HCT116 (cell line): Measurements from ENCODE around the gene PTTG1IP. TPM values are rescaled to one million over a fixed set of nuclear protein-coding genes. Genes with fewer than 3 reads are reported as not detected.

Source experiments
- ATAC-seq: fragments of 200-7000 bp; cut with Tn5 transposase; 2 replicates; pipeline ENCODE4 v1.9.1; 2020; ENCODE audit warnings: mild to moderate bottlenecking, moderate library complexity
- BruUV-seq: library from RNA; stranded (reverse); fragments of 400-500 nt; replicated peaks from 2 replicates; lab custom pipeline; 2021; lab: Mats Ljungman, UMichigan
- CTCF ChIA-PET: fragments of 300-600 bp; sonication (Branson Sonifier 250); formaldehyde crosslinking; loops from one replicate; lab custom pipeline; 2021; ENCODE audit warnings: antibody characterized with exemption; lab: Charles Lee
- POLR2A ChIA-PET: fragments of 300-600, 350-600 bp; sonication (Branson Sonifier 250); formaldehyde crosslinking; loops from one replicate; lab custom pipeline; 2021; ENCODE audit warnings: antibody characterized with exemption; lab: Charles Lee
- RAD21 ChIA-PET, 2 experiments: fragments of 300-600 bp; sonication (Branson Sonifier 250); formaldehyde crosslinking; loops; one replicate each; lab custom pipeline; 2023; ENCODE audit warnings: low total read pairs in 2 of 2; ENCODE audit not compliant: uncharacterized antibody in 2 of 2, unreplicated experiment in 2 of 2, low non-redundant PET in 1 of 2; lab: Charles Lee
- DNase-seq: peaks from one replicate; pipeline ENCODE4 v3.0.0-alpha.2; 2010; ENCODE audit warnings: low read depth, low spot score
- H2AFZ ChIP-seq: fragments of 200-600 bp; shearing (Covaris generic), sonication (generic); 2 replicates; pipeline ENCODE4 v1.6.1; 2017; ENCODE audit warnings: low read depth, mixed run types, mixed read lengths, antibody characterized with exemption, low read length; ENCODE audit not compliant: poor library complexity, severe bottlenecking
- H3K27ac ChIP-seq: 2 replicates; pipeline ENCODE4 v1.5.1; 2012; ENCODE audit warnings: low read depth, low read length
- H3K27me3 ChIP-seq: fragments of 200-600 bp; sonication (generic); 2 replicates; pipeline ENCODE4 v1.6.1; 2016; ENCODE audit warnings: mixed run types, low read length, mixed read lengths; ENCODE audit not compliant: insufficient read depth
- H3K36me3 ChIP-seq, 2 experiments: fragments of 200-500 bp in 1 of 2; fragments of 200-600 bp in 1 of 2; sonication (Bioruptor generic) in 1 of 2; sonication (generic) in 1 of 2; 2 replicates each; pipeline versions ENCODE4 v1.5.1 to v1.6.1; 2014 to 2016; ENCODE audit warnings: low read length in 2 of 2, inconsistent platforms in 1 of 2, mixed read lengths in 1 of 2, mixed run types in 1 of 2; ENCODE audit not compliant: insufficient read depth in 2 of 2, control insufficient read depth in 1 of 2
- H3K4me1 ChIP-seq, 2 experiments: fragments of 200-600 bp in 1 of 2; sonication (generic) in 1 of 2; 2 replicates each; pipeline versions ENCODE4 v1.5.1 to v1.6.1; 2012 to 2017; ENCODE audit warnings: low read length in 2 of 2, inconsistent platforms in 1 of 2, mild to moderate bottlenecking in 1 of 2, mixed read lengths in 1 of 2, mixed run types in 1 of 2, moderate library complexity in 1 of 2; ENCODE audit not compliant: insufficient read depth in 2 of 2, control insufficient read depth in 1 of 2
- H3K4me2 ChIP-seq: fragments of 200-600 bp; sonication (generic); 2 replicates; pipeline ENCODE4 v1.6.1; 2017; ENCODE audit warnings: mixed run types, low read length, mixed read lengths
- H3K4me3 ChIP-seq, 2 experiments: fragments of 200-600 bp in 1 of 2; sonication (generic) in 1 of 2; replicated peaks in 1 of 2; 2 replicates each; pipeline ENCODE4 v1.5.1; 2011 to 2016; ENCODE audit warnings: low read length in 2 of 2, control low read depth in 1 of 2, low read depth in 1 of 2, mild to moderate bottlenecking in 1 of 2, mixed read lengths in 1 of 2, mixed run types in 1 of 2
- H3K79me2 ChIP-seq: fragments of 200-600 bp; sonication (generic); 2 replicates; pipeline ENCODE4 v1.6.1; 2017; ENCODE audit warnings: mild to moderate bottlenecking, mixed run types, low read length, moderate library complexity, mixed read lengths; ENCODE audit not compliant: insufficient read depth
- H3K9ac ChIP-seq: fragments of 200-600 bp; sonication (generic); 2 replicates; pipeline ENCODE4 v1.6.1; 2016; ENCODE audit warnings: low read length, mixed read lengths
- H3K9me2 ChIP-seq: fragments of 200-600 bp; sonication (generic), shearing (Covaris generic); 2 replicates; pipeline ENCODE4 v1.6.1; 2017; ENCODE audit warnings: mixed run types, mild to moderate bottlenecking, moderate library complexity; ENCODE audit not compliant: insufficient read depth
- H3K9me3 ChIP-seq, 2 experiments: fragments of 200-500 bp in 1 of 2; fragments of 200-600 bp in 1 of 2; sonication (Bioruptor generic) in 1 of 2; sonication (generic) in 1 of 2; 2 replicates each; pipeline ENCODE4 v1.6.1; 2014 to 2017; ENCODE audit warnings: low read length in 2 of 2, mixed read lengths in 2 of 2, inconsistent platforms in 1 of 2, low read depth in 1 of 2, mild to moderate bottlenecking in 1 of 2, mixed run types in 1 of 2, moderate library complexity in 1 of 2; ENCODE audit not compliant: control insufficient read depth in 1 of 2, insufficient read depth in 1 of 2
- H4K20me1 ChIP-seq: fragments of 200-600 bp; sonication (generic), shearing (Covaris generic); 2 replicates; pipeline ENCODE4 v1.6.1; 2017; ENCODE audit warnings: mixed run types, mild to moderate bottlenecking, moderate library complexity; ENCODE audit not compliant: insufficient read depth
- CBX3 ChIP-seq: IDR thresholded peaks from 2 replicates; pipeline ENCODE4 v1.6.1; 2012; ENCODE audit warnings: low read depth
- CEBPB ChIP-seq: IDR thresholded peaks from 2 replicates; pipeline ENCODE4 v1.6.1; 2012; ENCODE audit warnings: low read depth
- CTCF ChIP-seq, 3 experiments: fragments of 200-600 bp in 1 of 3; sonication (generic) in 1 of 3; IDR thresholded peaks in 2 of 3; conservative IDR thresholded peaks in 1 of 3; 2 replicates each; pipeline ENCODE4 v1.5.1; 2012 to 2017; ENCODE audit warnings: low read depth in 2 of 3, low read length in 2 of 3, antibody characterized with exemption in 1 of 3, borderline replicate concordance in 1 of 3, control low read depth in 1 of 3, mild to moderate bottlenecking in 1 of 3, mixed read lengths in 1 of 3, mixed run types in 1 of 3, moderate library complexity in 1 of 3; ENCODE audit not compliant: insufficient read depth in 1 of 3
- POLR2A ChIP-seq: IDR thresholded peaks from 2 replicates; pipeline ENCODE4 v1.7.0; 2011; ENCODE audit warnings: borderline replicate concordance; ENCODE audit not compliant: insufficient read depth, insufficient read length; ENCODE audit errors: extremely low read depth
- intact Hi-C: fragments of 100-400 bp; cut with micrococcal nuclease; formaldehyde crosslinking; loops from 2 replicates; pipeline ENCODE4 v1.10.0; 2022
- total RNA-seq: library from RNA; stranded (reverse); gene quantifications from one replicate; pipeline ENCODE4 v1.2.1, GENCODE V29; 2021; ENCODE audit not compliant: unreplicated experiment

Gene PTTG1IP
- total RNA-seq, 1 experiment from 2014 or later: 83.4 TPM

GRCh38 chr21:44920694-44921604 is 47.5 kb upstream of the PTTG1IP start, which contains the start of gene ITGB2:
ITGB2 (minus strand) TSS chr21:44920899; CDS start chr21:44910782, 10,117 bp downstream.
- no peak within 1 kb of the TSS for H3K27ac ChIP-seq
- ATAC-seq: no peak

GRCh38 chr21:44919913-44920693 is 46.6 kb upstream of the PTTG1IP start:
- ChIA-PET RAD21 (no interaction called here), POLR2A (no interaction called here), CTCF (no interaction called here)
- Histone ChIP-seq H3K79me2 (no peaks in the 10 kb centered on the region), H3K9ac (no peak overlapping the region), H3K27me3 (peaks cover 45% of the 10 kb centered on the region), H3K9me2 (no peaks in the 10 kb centered on the region), H3K4me2 (no peak overlapping the region), H3K4me1 (peaks cover 0 to 24% of the 10 kb centered on the region in 2 experiments; a peak in 2 of 4 replicates), H2AFZ (no peak overlapping the region), H3K27ac (no peak overlapping the region), H3K4me3 (no peak overlapping the region), H4K20me1 (no peaks in the 10 kb centered on the region), H3K9me3 (no peaks in the 10 kb centered on the region), H3K36me3 (no peaks in the 10 kb centered on the region)
- BruUV-seq: no TSS peak
- intact Hi-C loops: no loop called here
- DNase-seq (no peak), ATAC-seq (no peak)
- TF ChIP-seq CTCF (IDR thresholded peaks at IDR 0.05 in 2 of 3, conservative IDR thresholded peaks at IDR 0.05 in 1 of 3; ENCODE audit: borderline replicate concordance in 1 of 3, insufficient read depth in 1 of 3, low read depth in 2 of 3, low read length in 2 of 3) (no peak), POLR2A (no peak)

More at GRCh38 chr21:44920694-44921604, 47.5 kb upstream of the PTTG1IP start, which contains the start of gene ITGB2:
- Histone ChIP-seq H3K36me3 (no peaks in the 10 kb centered on the region), H3K4me1 (peaks cover 0 to 16% of the 10 kb centered on the region in 2 experiments; a peak in 2 of 4 replicates), H2AFZ (no peak within 1 kb of the TSS), H3K79me2 (no peaks in the 10 kb centered on the region), H4K20me1 (no peaks in the 10 kb centered on the region), H3K9me2 (no peaks in the 10 kb centered on the region), H3K4me2 (no peak within 1 kb of the TSS), H3K9me3 (no peaks in the 10 kb centered on the region), H3K27me3 (peaks cover 48% of the 10 kb centered on the region), H3K4me3 (no peak within 1 kb of the TSS), H3K9ac (no peak within 1 kb of the TSS)
- BruUV-seq: no TSS peak
- TF ChIP-seq CBX3: no peak
- no peak for TF ChIP-seq CEBPB
- RAD21 ChIA-PET: no interaction called here
- POLR2A ChIA-PET: no interaction called here
- no peak for DNase-seq
- CTCF ChIA-PET: no interaction called here
- intact Hi-C loops: no loop called here
